Activated B cell treated with CpG ODN at 0.5 μM for 24 hours (primary cell): ENCODE measurements around the gene TMEM95. TPM values are rescaled to one million over a fixed set of nuclear protein-coding genes. Genes with fewer than 3 reads are reported as not detected.

Experiments
- ATAC-seq: fragments of 200-7000 bp; cut with Tn5 transposase; one replicate; pipeline ENCODE4 v1.10.0; 2021; ENCODE audit warnings: low read depth, mild to moderate bottlenecking, moderate library complexity
- CTCF ChIA-PET: fragments of 350-600 bp; sonication (Branson Sonifier 250); formaldehyde crosslinking; loops from one replicate; lab custom pipeline; 2021; ENCODE audit warnings: antibody characterized with exemption; lab: Charles Lee
- POLR2A ChIA-PET: fragments of 350-600 bp; sonication (Branson Sonifier 250); formaldehyde crosslinking; loops from one replicate; lab custom pipeline; 2021; ENCODE audit warnings: antibody characterized with exemption; lab: Charles Lee
- DNase-seq: peaks from one replicate; pipeline ENCODE4 v3.0.0; 2022
- H3K27ac Mint-ChIP-seq: one replicate; pipeline ENCODE4 v1.8.0; 2020; ENCODE audit warnings: mixed read lengths
- H3K27me3 Mint-ChIP-seq: one replicate; pipeline ENCODE4 v1.8.0; 2021; ENCODE audit warnings: mixed read lengths
- H3K36me3 Mint-ChIP-seq: one replicate; pipeline ENCODE4 v1.8.0; 2021; ENCODE audit warnings: low read depth, mixed read lengths
- H3K4me1 Mint-ChIP-seq: one replicate; pipeline ENCODE4 v1.8.0; 2021; ENCODE audit warnings: mixed read lengths
- H3K4me3 Mint-ChIP-seq: one replicate; pipeline ENCODE4 v1.8.0; 2020; ENCODE audit warnings: mild to moderate bottlenecking, mixed read lengths
- H3K9me3 Mint-ChIP-seq: one replicate; pipeline ENCODE4 v1.8.0; 2020; ENCODE audit warnings: mixed read lengths
- CTCF ChIP-seq: fragments of 200-600 bp; IDR thresholded peaks from one replicate; pipeline ENCODE4 v1.8.0; 2022; ENCODE audit warnings: antibody characterized with exemption, mild to moderate bottlenecking
- intact Hi-C: fragments of 100-400 bp; cut with micrococcal nuclease; formaldehyde crosslinking; loops from one replicate; pipeline ENCODE4 v1.15.1; 2024
- total RNA-seq: library from RNA; stranded (reverse); gene quantifications from 2 replicates; pipeline ENCODE4 v1.2.3, GENCODE V29; 2022

Gene TMEM95
- total RNA-seq, 1 donor from 2014 or later = not detected

GRCh38 chr17:7383742-7384488 is 29.0 kb downstream of the TMEM95 start:
- peaks cover 29% of the 10 kb centered on the region for H3K27me3 Mint-ChIP-seq
- DNase-seq = peak; percentile 82
- peaks cover 10% of the 10 kb centered on the region for H3K4me1 Mint-ChIP-seq
- peak overlapping the region; percentile 86 for H3K4me3 Mint-ChIP-seq
- POLR2A ChIA-PET = interaction anchor here (0.6 to 2.0 kb wide), 15 partner anchors 10 to 304 kb away, joined by 3 to 27 read pairs (median 4); partner anchors contain the start of genes ACAP1, MPDU1, NEURL4 and PLSCR3
- H3K9me3 Mint-ChIP-seq = peaks cover 4% of the 10 kb centered on the region
- no peak for TF ChIP-seq CTCF
- CTCF ChIA-PET = interaction anchor here (1.4 kb wide), 1 partner anchor 28 kb away, joined by 4 read pairs; the partner anchor contains the start of gene TMEM95
- peak overlapping the region; percentile 80 for H3K27ac Mint-ChIP-seq
- peak; percentile 98 for ATAC-seq
- intact Hi-C loops = loop anchor here (1.0 to 2.0 kb wide), 5 partner anchors 10 to 100 kb away; partner anchors contain the start of genes PLSCR3, POLR2A, TMEM102 and TMEM256
- H3K36me3 Mint-ChIP-seq = peaks cover 5% of the 10 kb centered on the region

GRCh38 chr17:7384489-7385081 is 29.6 kb downstream of the TMEM95 start:
- H3K27ac Mint-ChIP-seq = peak overlapping the region; percentile 80
- no peak for TF ChIP-seq CTCF
- peaks cover 10% of the 10 kb centered on the region for H3K36me3 Mint-ChIP-seq
- CTCF ChIA-PET = interaction anchor here (1.4 kb wide), 1 partner anchor 29 kb away, joined by 4 read pairs; the partner anchor contains the start of gene TMEM95
- DNase-seq (no peak), ATAC-seq (no peak)
- POLR2A ChIA-PET = interaction anchor here (0.6 to 2.0 kb wide), 14 partner anchors 10 to 303 kb away, joined by 3 to 27 read pairs (median 4); partner anchors contain the start of genes ACAP1, MPDU1, NEURL4 and PLSCR3
- intact Hi-C loops = loop anchor here (1.0 to 2.0 kb wide), 5 partner anchors 10 to 100 kb away; partner anchors contain the start of genes PLSCR3, POLR2A, TMEM102 and TMEM256
- H3K4me1 Mint-ChIP-seq = peaks cover 10% of the 10 kb centered on the region
- peak overlapping the region; percentile 86 for H3K4me3 Mint-ChIP-seq
- H3K27me3 Mint-ChIP-seq = peaks cover 23% of the 10 kb centered on the region
- H3K9me3 Mint-ChIP-seq = no peaks in the 10 kb centered on the region

GRCh38 chr17:7388856-7389255 is 33.9 kb downstream of the TMEM95 start:
- POLR2A ChIA-PET = interaction anchor here (1.2 kb wide), 1 partner anchor 11 kb away, joined by 5 read pairs; no protein-coding TSS in a partner anchor
- DNase-seq (no peak), ATAC-seq (no peak)
- Mint-ChIP-seq H3K4me3 (no peak overlapping the region), H3K27me3 (no peaks in the 10 kb centered on the region), H3K4me1 (peaks cover 13% of the 10 kb centered on the region), H3K36me3 (peaks cover 30% of the 10 kb centered on the region), H3K9me3 (no peaks in the 10 kb centered on the region), H3K27ac (no peak overlapping the region)
- no peak for TF ChIP-seq CTCF
- intact Hi-C loops = no loop called here
- CTCF ChIA-PET = no interaction called here

GRCh38 chr17:7389924-7390910 is 35.3 kb downstream of the TMEM95 start:
- TF ChIP-seq CTCF = no peak
- peaks cover 32% of the 10 kb centered on the region for H3K36me3 Mint-ChIP-seq
- DNase-seq (no peak), ATAC-seq (no peak)
- intact Hi-C loops = no loop called here
- no peak overlapping the region for H3K27ac Mint-ChIP-seq
- POLR2A ChIA-PET = interaction anchor here (0.7 kb wide), 1 partner anchor 14 kb away, joined by 3 read pairs; no protein-coding TSS in a partner anchor
- H3K4me1 Mint-ChIP-seq = peaks cover 12% of the 10 kb centered on the region
- H3K9me3 Mint-ChIP-seq = no peaks in the 10 kb centered on the region
- CTCF ChIA-PET = no interaction called here
- no peak overlapping the region for H3K4me3 Mint-ChIP-seq
- H3K27me3 Mint-ChIP-seq = no peaks in the 10 kb centered on the region
